Neural cell (in vitro differentiated cells): ENCODE results near the gene GALNT2. TPM values are rescaled to one million over a fixed set of nuclear protein-coding genes. Genes with fewer than 3 reads are reported as not detected.

Source experiments
- H2AFZ ChIP-seq: fragments of 200-600, 300-800 bp; sonication (generic), shearing (Covaris generic); 2 replicates; pipeline ENCODE4 v1.6.0; 2014; ENCODE audit warnings: low read depth, mild to moderate bottlenecking, antibody characterized with exemption, low read length, moderate library complexity
- H3F3A ChIP-seq: fragments of 200-600 bp; shearing (Covaris generic); 2 replicates; pipeline ENCODE4 v1.6.1; 2016; ENCODE audit warnings: mild to moderate bottlenecking, moderate library complexity, mixed read lengths, antibody characterized with exemption, low read length; ENCODE audit not compliant: insufficient read depth, poor library complexity, severe bottlenecking
- H3K27ac ChIP-seq: fragments of 200-600, 300-800 bp; sonication (generic), shearing (Covaris generic); 2 replicates; pipeline ENCODE4 v1.5.1; 2014; ENCODE audit warnings: mild to moderate bottlenecking, low read length, moderate library complexity
- H3K27me3 ChIP-seq: fragments of 300-800, 200-600 bp; sonication (generic), shearing (Covaris generic); 2 replicates; pipeline ENCODE4 v1.6.0; 2014; ENCODE audit warnings: mild to moderate bottlenecking, low read depth, low read length, moderate library complexity; ENCODE audit not compliant: insufficient read depth
- H3K36me3 ChIP-seq: fragments of 300-800, 200-600 bp; sonication (generic), shearing (Covaris generic); 2 replicates; pipeline ENCODE4 v1.5.1; 2014; ENCODE audit warnings: mild to moderate bottlenecking, antibody characterized with exemption, low read length, moderate library complexity; ENCODE audit not compliant: insufficient read depth
- H3K4me2 ChIP-seq: fragments of 300-800, 200-600 bp; sonication (generic), shearing (Covaris generic); 2 replicates; pipeline ENCODE4 v1.6.0; 2014; ENCODE audit warnings: mild to moderate bottlenecking, low read length
- H3K4me3 ChIP-seq: fragments of 300-800, 200-600 bp; sonication (generic), shearing (Covaris generic); 2 replicates; pipeline ENCODE4 v1.5.1; 2014; ENCODE audit warnings: mild to moderate bottlenecking, low read length, moderate library complexity
- H3K79me2 ChIP-seq: fragments of 200-600 bp; shearing (Covaris generic); replicated peaks from 2 replicates; pipeline ENCODE4 v1.6.0; 2014; ENCODE audit warnings: mild to moderate bottlenecking, low read length, moderate library complexity; ENCODE audit not compliant: insufficient read depth
- H3K9ac ChIP-seq: fragments of 300-800, 200-600 bp; sonication (generic), shearing (Covaris generic); 2 replicates; pipeline ENCODE4 v1.6.1; 2016; ENCODE audit warnings: mild to moderate bottlenecking, low read length, mixed read lengths
- H3K9me2 ChIP-seq: fragments of 200-600 bp; shearing (Covaris generic); 2 replicates; pipeline ENCODE4 v1.6.1; 2016; ENCODE audit warnings: mild to moderate bottlenecking, low read length, mixed read lengths; ENCODE audit not compliant: insufficient read depth
- H3K9me3 ChIP-seq: fragments of 200-600, 300-800 bp; sonication (generic), shearing (Covaris generic); 2 replicates; pipeline ENCODE4 v1.6.1; 2016; ENCODE audit warnings: mild to moderate bottlenecking, mixed run types, low read length, moderate library complexity, mixed read lengths
- H4K20me1 ChIP-seq: fragments of 200-600 bp; shearing (Covaris generic); 2 replicates; pipeline ENCODE4 v1.6.1; 2016; ENCODE audit warnings: mild to moderate bottlenecking, mixed run types; ENCODE audit not compliant: insufficient read depth
- CTCF ChIP-seq: fragments of 450-650 bp; IDR thresholded peaks from 2 replicates; pipeline ENCODE4 v1.5.1; 2014; ENCODE audit warnings: antibody characterized with exemption, mild to moderate bottlenecking, moderate library complexity; ENCODE audit not compliant: poor library complexity, severe bottlenecking
- EP300 ChIP-seq: fragments of 450-650 bp; conservative IDR thresholded peaks from 2 replicates; pipeline ENCODE4 v1.6.1; 2014; ENCODE audit warnings: antibody characterized with exemption, mild to moderate bottlenecking, moderate library complexity; ENCODE audit not compliant: poor library complexity, severe bottlenecking
- EZH2 ChIP-seq: fragments of 200-600, 300-800 bp; shearing (Covaris generic), sonication (generic); IDR thresholded peaks from 2 replicates; pipeline ENCODE4 v1.6.1; 2014; ENCODE audit warnings: antibody characterized with exemption, low read length, borderline replicate concordance, mild to moderate bottlenecking; ENCODE audit not compliant: insufficient read depth, poor library complexity, severe bottlenecking
- MXI1 ChIP-seq: fragments of 450-650 bp; conservative IDR thresholded peaks from 2 replicates; pipeline ENCODE4 v1.6.1; 2014; ENCODE audit warnings: antibody characterized with exemption, mild to moderate bottlenecking; ENCODE audit not compliant: poor library complexity, severe bottlenecking
- POLR2AphosphoS5 ChIP-seq: IDR thresholded peaks from 2 replicates; pipeline ENCODE4 v1.6.1; 2012
- RAD21 ChIP-seq: fragments of 450-650 bp; conservative IDR thresholded peaks from 2 replicates; pipeline ENCODE4 v1.6.1; 2014; ENCODE audit warnings: antibody characterized with exemption, mild to moderate bottlenecking, moderate library complexity
- REST ChIP-seq: IDR thresholded peaks from 2 replicates; pipeline ENCODE4 v1.6.1; 2012; ENCODE audit warnings: borderline replicate concordance
- SMC3 ChIP-seq: fragments of 450-650 bp; conservative IDR thresholded peaks from 2 replicates; pipeline ENCODE4 v1.6.1; 2014; ENCODE audit warnings: antibody characterized with exemption, mild to moderate bottlenecking, moderate library complexity; ENCODE audit not compliant: poor library complexity
- TAF1 ChIP-seq: IDR thresholded peaks from 2 replicates; pipeline ENCODE4 v1.6.1; 2012; ENCODE audit warnings: low read depth
- polyA plus RNA-seq: library from polyadenylated mRNA; depleted of rRNA; stranded (reverse); fragments of >200 nt; gene quantifications from 2 replicates; pipeline ENCODE4 v1.2.3, GENCODE V29; 2014

Gene GALNT2
- polyA plus RNA-seq, 1 donor from 2014 or later: 38.8 TPM

- H3K27ac ChIP-seq: no peak overlapping the region
- H3K4me3 ChIP-seq: no peak overlapping the region
- no peaks in the 10 kb centered on the region for H3K79me2 ChIP-seq
- no peaks in the 10 kb centered on the region for H4K20me1 ChIP-seq
- no peak overlapping the region for H2AFZ ChIP-seq
- H3K4me2 ChIP-seq: no peak overlapping the region
- no peak overlapping the region for H3K9ac ChIP-seq
- H3F3A ChIP-seq: no peaks in the 10 kb centered on the region
- H3K36me3 ChIP-seq: no peaks in the 10 kb centered on the region
- TF ChIP-seq EZH2: no peak
- no peak for TF ChIP-seq EP300
- no peak for TF ChIP-seq POLR2AphosphoS5
- no peak for TF ChIP-seq REST
- TF ChIP-seq CTCF: no peak
- no peak for TF ChIP-seq TAF1
- no peak for TF ChIP-seq MXI1
- no peak for TF ChIP-seq SMC3
- TF ChIP-seq RAD21: no peak
- H3K9me3 ChIP-seq: no peaks in the 10 kb centered on the region
- no peaks in the 10 kb centered on the region for H3K27me3 ChIP-seq
- no peaks in the 10 kb centered on the region for H3K9me2 ChIP-seq
These were observed 143.4 kb downstream of the GALNT2 start for GRCh38 chr1:230210326-230210980.

GRCh38 chr1:230210981-230211336, 143.9 kb downstream of the GALNT2 start:
- Histone ChIP-seq H3K9me3 (no peaks in the 10 kb centered on the region), H3K9ac (no peak overlapping the region), H3K4me2 (no peak overlapping the region), H4K20me1 (no peaks in the 10 kb centered on the region), H3K27me3 (no peaks in the 10 kb centered on the region), H3K79me2 (no peaks in the 10 kb centered on the region), H3K9me2 (no peaks in the 10 kb centered on the region), H3K4me3 (no peak overlapping the region), H2AFZ (no peak overlapping the region), H3K36me3 (no peaks in the 10 kb centered on the region), H3F3A (no peaks in the 10 kb centered on the region), H3K27ac (no peak overlapping the region)
- TF ChIP-seq POLR2AphosphoS5: no peak
- no peak for TF ChIP-seq RAD21
- TF ChIP-seq CTCF: no peak
- no peak for TF ChIP-seq MXI1
- TF ChIP-seq REST: no peak
- no peak for TF ChIP-seq EZH2
- no peak for TF ChIP-seq SMC3
- TF ChIP-seq TAF1: no peak
- no peak for TF ChIP-seq EP300
